Fibroblast of mammary gland (primary cell): ENCODE measurements around the gene DHDDS.
"Not testable (repeated sequence)": the region's sequence is repeated elsewhere in the genome, so short reads cannot be mapped to it uniquely, and the experiment has no call there.

Source experiments
- DNase-seq: peaks from one replicate; pipeline ENCODE4 v3.0.0-alpha.2; 2010; ENCODE audit warnings: low read depth
- H3K4me3 ChIP-seq: 2 replicates; pipeline ENCODE4 v1.5.1; 2011; ENCODE audit warnings: low read depth, mild to moderate bottlenecking, low read length, moderate library complexity; ENCODE audit not compliant: control insufficient read depth
- CTCF ChIP-seq: conservative IDR thresholded peaks from 2 replicates; pipeline ENCODE4 v1.5.1; 2011; ENCODE audit warnings: low read depth, low read length, inconsistent platforms; ENCODE audit not compliant: control insufficient read depth, insufficient read depth

DHDDS gene, protein sequence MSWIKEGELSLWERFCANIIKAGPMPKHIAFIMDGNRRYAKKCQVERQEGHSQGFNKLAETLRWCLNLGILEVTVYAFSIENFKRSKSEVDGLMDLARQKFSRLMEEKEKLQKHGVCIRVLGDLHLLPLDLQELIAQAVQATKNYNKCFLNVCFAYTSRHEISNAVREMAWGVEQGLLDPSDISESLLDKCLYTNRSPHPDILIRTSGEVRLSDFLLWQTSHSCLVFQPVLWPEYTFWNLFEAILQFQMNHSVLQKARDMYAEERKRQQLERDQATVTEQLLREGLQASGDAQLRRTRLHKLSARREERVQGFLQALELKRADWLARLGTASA

DNA sequence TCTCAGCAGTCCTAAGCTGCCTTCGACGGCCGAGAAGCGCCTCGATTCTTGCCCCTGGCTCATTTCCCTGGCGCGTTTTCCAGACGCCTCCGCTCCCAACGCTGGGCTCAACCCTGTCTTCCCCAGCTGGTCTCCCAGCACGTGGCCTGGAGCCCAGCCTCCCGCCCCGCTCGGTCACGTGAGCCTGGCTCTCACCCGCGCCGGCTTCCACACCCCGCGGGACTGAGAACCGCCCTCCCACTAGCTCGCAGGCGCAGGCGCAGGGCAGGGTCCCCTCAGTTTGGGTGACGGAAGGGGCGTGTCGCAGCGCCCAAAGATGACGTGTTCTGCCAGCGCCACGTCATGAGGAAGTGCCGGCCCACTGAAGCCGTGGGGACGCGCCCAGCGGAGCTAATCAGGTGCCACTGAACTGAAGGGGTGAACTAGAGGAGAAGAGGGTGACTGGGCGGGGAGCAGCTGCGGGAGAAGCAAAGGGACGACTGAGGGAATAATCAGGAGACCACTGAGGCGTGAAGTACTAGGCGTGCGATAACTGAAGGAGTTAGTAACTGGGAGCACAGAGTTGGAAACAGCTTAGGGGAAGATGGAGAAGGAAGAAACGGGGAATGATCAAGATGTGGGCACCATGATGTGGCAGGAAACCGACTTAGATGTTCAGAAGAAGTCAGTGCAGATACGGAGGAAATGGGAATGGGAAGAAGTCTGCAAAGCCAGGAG lies at the start of gene DHDDS:
Gene DHDDS, plus strand, starts transcription at position 343 of the 717 bp plus-strand sequence. CDS start 625 bp downstream, outside the sequence.
- H3K4me3 ChIP-seq = peak within 1 kb of the TSS; percentile 67
- no peak for TF ChIP-seq CTCF

DNA sequence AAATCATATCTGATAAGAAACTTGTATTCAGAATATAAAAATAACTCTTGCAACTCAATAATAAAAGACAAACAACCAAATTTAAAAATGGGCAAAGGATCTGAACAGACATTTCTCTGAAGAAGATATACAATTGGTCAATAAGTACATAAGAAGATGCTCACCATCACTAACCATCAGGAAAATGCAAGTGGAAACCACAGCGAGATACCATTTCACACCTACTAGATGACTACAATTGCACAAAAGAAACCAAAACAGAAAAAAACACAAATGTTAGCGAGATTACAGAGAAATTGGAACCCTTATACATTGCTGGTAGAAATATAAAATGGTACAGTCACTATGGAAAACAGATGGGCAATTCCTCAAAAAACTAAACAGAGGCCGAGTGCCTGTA lies 48.0 kb upstream of the DHDDS start:
- DNase-seq = no peak
- TF ChIP-seq CTCF = no peak
- no peak overlapping the region for H3K4me3 ChIP-seq

More for the DNA sequence above, at the start of gene DHDDS:
- peak; percentile 97 for DNase-seq

GRCh38 chr1:26385063-26385462 lies 47.1 kb upstream of the DHDDS start:
- DNase-seq, H3K4me3 ChIP-seq: not testable (repeated sequence)

- DNase-seq = peak; percentile 89
- no peak for TF ChIP-seq CTCF
- H3K4me3 ChIP-seq = no peak overlapping the region
Observed at GRCh38 chr1:26387447-26387846, 44.7 kb upstream of the DHDDS start.

DNA sequence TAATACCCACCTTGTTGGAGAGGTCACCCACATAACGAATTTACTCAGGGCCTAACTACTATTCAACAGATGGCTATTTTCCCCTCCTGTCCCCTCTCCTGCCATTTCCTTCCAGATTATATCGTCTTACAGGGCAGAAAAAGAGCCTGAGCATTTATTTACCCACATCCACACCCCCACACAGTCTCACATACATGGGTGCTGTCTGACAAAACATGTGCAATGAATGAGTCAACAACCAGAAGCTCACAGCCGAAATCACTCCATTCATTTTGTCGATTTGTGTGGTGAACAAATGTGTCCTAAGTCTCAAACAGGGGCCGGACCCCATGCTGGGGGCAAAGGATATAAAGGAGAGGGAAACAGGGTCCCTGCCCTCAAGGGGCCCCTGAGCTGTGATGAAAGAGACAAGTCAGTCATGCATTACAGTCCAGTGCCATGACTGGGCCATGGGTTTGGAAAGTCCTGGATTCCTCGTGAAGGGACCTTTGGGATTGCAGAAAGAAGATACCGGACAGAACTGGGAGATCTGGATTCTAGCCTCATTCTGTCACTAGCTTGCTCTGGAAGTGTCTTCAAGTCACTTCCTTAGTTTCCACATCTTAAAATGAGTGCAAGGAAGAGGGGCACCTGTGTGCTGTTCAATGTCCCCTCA lies 43.2 kb upstream of the DHDDS start:
- DNase-seq = peak; percentile 62
- TF ChIP-seq CTCF = no peak
- H3K4me3 ChIP-seq = no peak overlapping the region

DNA sequence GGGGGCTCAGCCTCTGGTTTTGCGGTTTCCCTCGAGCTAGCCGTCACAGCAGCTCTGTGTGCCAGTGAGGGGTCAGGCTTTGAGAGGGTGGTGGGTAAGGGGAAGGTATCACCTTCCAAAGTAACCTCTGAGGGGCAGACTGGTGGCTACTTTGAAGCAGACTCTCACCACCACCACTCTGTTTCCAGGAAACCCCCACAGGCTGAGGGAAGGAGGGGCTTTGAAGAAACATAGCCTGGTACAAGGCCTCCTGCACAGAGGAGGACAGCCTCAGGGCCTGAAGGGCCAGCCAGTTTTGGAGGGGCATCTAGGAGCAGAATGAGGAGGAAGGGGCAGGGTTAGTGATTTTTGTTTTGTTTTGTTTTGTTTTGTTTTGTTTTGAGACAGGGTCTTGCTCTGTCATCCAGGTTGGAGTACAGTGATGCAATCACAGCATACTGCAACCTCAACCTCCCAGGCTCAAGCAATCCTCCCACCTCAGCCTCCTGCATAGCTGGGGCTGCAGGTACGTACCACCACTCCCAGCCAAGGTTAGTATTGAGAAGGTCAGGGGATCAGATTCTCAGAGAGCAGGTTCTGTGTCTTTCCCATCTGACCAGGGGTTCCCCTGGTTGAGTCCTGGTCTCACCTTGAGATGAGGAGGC lies 42.4 kb upstream of the DHDDS start:
- TF ChIP-seq CTCF = no peak
- no peak overlapping the region for H3K4me3 ChIP-seq
- DNase-seq = no peak

- peak; percentile 98 for TF ChIP-seq CTCF
- no peak overlapping the region for H3K4me3 ChIP-seq
- peak; percentile 70 for DNase-seq
Observed at GRCh38 chr1:26391450-26391849, 40.7 kb upstream of the DHDDS start.
